ENCODE results near the gene TMEM30A. TPM values are rescaled to one million over a fixed set of nuclear protein-coding genes. Genes with fewer than 3 reads are reported as not detected.

TMEM30A gene
- total RNA-seq, 1 experiment from 2014 or later: 130 TPM

DNA sequence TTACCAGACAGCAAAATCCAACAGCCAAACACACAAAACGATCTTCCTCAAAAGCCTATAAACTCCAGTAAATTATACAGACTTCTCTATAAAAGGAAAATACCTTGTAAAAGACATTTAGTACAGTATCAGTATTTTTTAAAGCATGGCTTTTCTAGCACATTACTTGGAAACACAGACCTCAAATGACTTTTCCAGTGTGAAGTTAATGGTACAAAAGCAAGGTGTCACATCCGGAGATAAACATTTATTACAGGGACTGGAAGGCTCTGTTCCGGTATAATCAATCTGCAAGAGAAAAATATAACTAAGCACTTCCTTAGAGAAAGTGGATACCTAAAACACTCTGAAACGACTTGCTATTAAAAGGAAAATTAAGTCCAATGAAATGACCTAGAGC, 17.1 kb downstream of the TMEM30A start:
- no peak for DNase-seq (ENCODE audit: low read depth, low spot score)
- BruUV-seq (replicated peaks): no TSS peak
- H3K27ac ChIP-seq (ENCODE audit: low read length): peak overlapping the region; percentile 21; the same call in 1 of the 2 replicates
- H3K36me3 ChIP-seq (ENCODE audit: control insufficient read depth, insufficient read depth, low read length): no peaks in the 10 kb centered on the region; the same call in 1 of the 2 replicates
- in situ Hi-C loops (cut with HindIII; ENCODE audit: low pct_unique_long_range_greater_than_20kb, low sequenced_read_pairs) (no loop called here), intact Hi-C loops (cut with micrococcal nuclease; ENCODE audit: unreplicated experiment) (no loop called here)
- ChIA-PET CTCF (interaction anchor here (1.0 to 1.7 kb wide), 3 partner anchors 12 to 279 kb away, joined by 3 to 7 read pairs (median 4); no protein-coding TSS in a partner anchor), POLR2A (no interaction called here)
- peaks cover 13% of the 10 kb centered on the region; the same call in 1 of the 2 replicates for H3K4me1 ChIP-seq (ENCODE audit: control insufficient read depth, insufficient read depth, low read length)
- H3K27me3 ChIP-seq (ENCODE audit: control insufficient read depth, insufficient read depth, low read length): no peaks in the 10 kb centered on the region
- no peaks in the 10 kb centered on the region for H3K9me3 ChIP-seq (ENCODE audit: control insufficient read depth, insufficient read depth, low read depth, low read length)
- TF ChIP-seq, protein P1, sequence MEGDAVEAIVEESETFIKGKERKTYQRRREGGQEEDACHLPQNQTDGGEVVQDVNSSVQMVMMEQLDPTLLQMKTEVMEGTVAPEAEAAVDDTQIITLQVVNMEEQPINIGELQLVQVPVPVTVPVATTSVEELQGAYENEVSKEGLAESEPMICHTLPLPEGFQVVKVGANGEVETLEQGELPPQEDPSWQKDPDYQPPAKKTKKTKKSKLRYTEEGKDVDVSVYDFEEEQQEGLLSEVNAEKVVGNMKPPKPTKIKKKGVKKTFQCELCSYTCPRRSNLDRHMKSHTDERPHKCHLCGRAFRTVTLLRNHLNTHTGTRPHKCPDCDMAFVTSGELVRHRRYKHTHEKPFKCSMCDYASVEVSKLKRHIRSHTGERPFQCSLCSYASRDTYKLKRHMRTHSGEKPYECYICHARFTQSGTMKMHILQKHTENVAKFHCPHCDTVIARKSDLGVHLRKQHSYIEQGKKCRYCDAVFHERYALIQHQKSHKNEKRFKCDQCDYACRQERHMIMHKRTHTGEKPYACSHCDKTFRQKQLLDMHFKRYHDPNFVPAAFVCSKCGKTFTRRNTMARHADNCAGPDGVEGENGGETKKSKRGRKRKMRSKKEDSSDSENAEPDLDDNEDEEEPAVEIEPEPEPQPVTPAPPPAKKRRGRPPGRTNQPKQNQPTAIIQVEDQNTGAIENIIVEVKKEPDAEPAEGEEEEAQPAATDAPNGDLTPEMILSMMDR (IDR thresholded peaks at IDR 0.05): no peak
- TF ChIP-seq POLR2AphosphoS5 (IDR thresholded peaks at IDR 0.05; ENCODE audit: low read depth, low read length): no peak
- ATAC-seq: no peak
- H3K4me3 ChIP-seq (ENCODE audit: low read depth in 2 of 2, low read length in 2 of 2): no peak overlapping the region

DNA sequence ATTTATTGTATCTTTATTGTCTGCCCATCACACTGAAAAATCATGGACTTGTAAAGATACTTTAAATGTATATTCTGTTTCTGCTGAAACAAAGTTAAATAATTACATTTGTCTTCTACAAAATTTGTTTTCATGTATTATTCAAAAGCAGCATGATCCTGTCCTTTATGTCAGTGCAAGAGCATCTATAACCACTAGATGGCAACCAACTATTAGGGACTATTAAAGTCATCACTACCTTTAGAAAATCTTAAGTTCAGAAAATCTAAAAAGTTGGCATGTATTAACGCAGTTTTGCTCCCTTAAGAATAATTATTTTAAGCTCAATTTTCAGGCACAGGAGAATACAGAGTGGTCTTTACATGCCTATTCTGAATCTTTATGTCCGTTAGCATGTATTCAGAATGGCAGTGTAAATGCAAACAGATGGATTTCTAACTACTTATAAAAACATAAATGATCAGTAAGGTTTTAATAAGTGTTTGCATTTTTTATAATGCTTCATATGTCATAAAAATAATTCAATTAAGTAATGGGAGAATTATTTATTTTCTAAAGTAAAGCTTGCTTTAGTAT, 17.8 kb downstream of the TMEM30A start:
- in situ Hi-C loops (cut with HindIII; ENCODE audit: low pct_unique_long_range_greater_than_20kb, low sequenced_read_pairs) (no loop called here), intact Hi-C loops (cut with micrococcal nuclease; ENCODE audit: unreplicated experiment) (no loop called here)
- Histone ChIP-seq H3K27me3 (ENCODE audit: control insufficient read depth, insufficient read depth, low read length) (no peaks in the 10 kb centered on the region), H3K4me3 (ENCODE audit: low read depth in 2 of 2, low read length in 2 of 2) (no peak overlapping the region), H3K4me1 (ENCODE audit: control insufficient read depth, insufficient read depth, low read length) (peaks cover 13% of the 10 kb centered on the region; the same call in 1 of the 2 replicates), H3K36me3 (ENCODE audit: control insufficient read depth, insufficient read depth, low read length) (no peaks in the 10 kb centered on the region; the same call in 1 of the 2 replicates), H3K27ac (ENCODE audit: low read length) (no peak overlapping the region), H3K9me3 (ENCODE audit: control insufficient read depth, insufficient read depth, low read depth, low read length) (no peaks in the 10 kb centered on the region)
- ATAC-seq (peak; percentile 70; the same call in 1 of the 2 replicates), DNase-seq (ENCODE audit: low read depth, low spot score) (no peak)
- CTCF ChIA-PET: interaction anchor here (1.0 to 1.7 kb wide), 2 partner anchors 12 to 280 kb away, joined by 4 to 7 read pairs; no protein-coding TSS in a partner anchor
- TF ChIP-seq, protein P1 (IDR thresholded peaks at IDR 0.05): peak; percentile 78; the same call in 1 of the 2 replicates
- TF ChIP-seq, protein P2, sequence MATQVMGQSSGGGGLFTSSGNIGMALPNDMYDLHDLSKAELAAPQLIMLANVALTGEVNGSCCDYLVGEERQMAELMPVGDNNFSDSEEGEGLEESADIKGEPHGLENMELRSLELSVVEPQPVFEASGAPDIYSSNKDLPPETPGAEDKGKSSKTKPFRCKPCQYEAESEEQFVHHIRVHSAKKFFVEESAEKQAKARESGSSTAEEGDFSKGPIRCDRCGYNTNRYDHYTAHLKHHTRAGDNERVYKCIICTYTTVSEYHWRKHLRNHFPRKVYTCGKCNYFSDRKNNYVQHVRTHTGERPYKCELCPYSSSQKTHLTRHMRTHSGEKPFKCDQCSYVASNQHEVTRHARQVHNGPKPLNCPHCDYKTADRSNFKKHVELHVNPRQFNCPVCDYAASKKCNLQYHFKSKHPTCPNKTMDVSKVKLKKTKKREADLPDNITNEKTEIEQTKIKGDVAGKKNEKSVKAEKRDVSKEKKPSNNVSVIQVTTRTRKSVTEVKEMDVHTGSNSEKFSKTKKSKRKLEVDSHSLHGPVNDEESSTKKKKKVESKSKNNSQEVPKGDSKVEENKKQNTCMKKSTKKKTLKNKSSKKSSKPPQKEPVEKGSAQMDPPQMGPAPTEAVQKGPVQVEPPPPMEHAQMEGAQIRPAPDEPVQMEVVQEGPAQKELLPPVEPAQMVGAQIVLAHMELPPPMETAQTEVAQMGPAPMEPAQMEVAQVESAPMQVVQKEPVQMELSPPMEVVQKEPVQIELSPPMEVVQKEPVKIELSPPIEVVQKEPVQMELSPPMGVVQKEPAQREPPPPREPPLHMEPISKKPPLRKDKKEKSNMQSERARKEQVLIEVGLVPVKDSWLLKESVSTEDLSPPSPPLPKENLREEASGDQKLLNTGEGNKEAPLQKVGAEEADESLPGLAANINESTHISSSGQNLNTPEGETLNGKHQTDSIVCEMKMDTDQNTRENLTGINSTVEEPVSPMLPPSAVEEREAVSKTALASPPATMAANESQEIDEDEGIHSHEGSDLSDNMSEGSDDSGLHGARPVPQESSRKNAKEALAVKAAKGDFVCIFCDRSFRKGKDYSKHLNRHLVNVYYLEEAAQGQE (IDR thresholded peaks at IDR 0.05; ENCODE audit: insufficient read depth in 1 of 2, low read depth in 2 of 2, low read length in 1 of 2): no peak
- POLR2A ChIA-PET: no interaction called here
- no TSS peak for BruUV-seq (replicated peaks)

DNA sequence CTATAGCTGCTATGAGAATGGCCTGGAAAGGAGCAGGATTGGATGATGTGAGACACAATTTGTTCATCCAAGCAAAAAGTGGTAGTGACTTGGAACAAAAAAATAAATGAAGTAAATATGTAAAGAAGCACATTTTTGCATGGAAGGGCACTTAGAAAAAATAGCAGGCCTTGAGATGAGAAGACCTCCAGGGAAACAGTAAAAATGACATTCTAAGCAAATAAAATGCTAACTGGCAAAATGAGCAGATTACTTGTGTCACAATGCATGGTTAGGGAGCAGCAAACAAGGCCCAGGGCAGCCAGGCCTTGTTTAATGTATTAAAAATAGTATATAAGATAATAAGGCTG, 21.2 kb downstream of the TMEM30A start:
- in situ Hi-C loops (cut with HindIII; ENCODE audit: low pct_unique_long_range_greater_than_20kb, low sequenced_read_pairs) (no loop called here), intact Hi-C loops (cut with micrococcal nuclease; ENCODE audit: unreplicated experiment) (no loop called here)
- Histone ChIP-seq H3K9me3 (ENCODE audit: control insufficient read depth, insufficient read depth, low read depth, low read length) (no peaks in the 10 kb centered on the region), H3K4me1 (ENCODE audit: control insufficient read depth, insufficient read depth, low read length) (peaks cover 10% of the 10 kb centered on the region; the same call in 1 of the 2 replicates), H3K27me3 (ENCODE audit: control insufficient read depth, insufficient read depth, low read length) (no peaks in the 10 kb centered on the region), H3K4me3 (ENCODE audit: low read depth in 2 of 2, low read length in 2 of 2) (no peak overlapping the region), H3K27ac (ENCODE audit: low read length) (no peak overlapping the region), H3K36me3 (ENCODE audit: control insufficient read depth, insufficient read depth, low read length) (peaks cover 6% of the 10 kb centered on the region; the same call in 1 of the 2 replicates)
- POLR2A ChIA-PET: no interaction called here
- no TSS peak for BruUV-seq (replicated peaks)
- ATAC-seq (no peak), DNase-seq (ENCODE audit: low read depth, low spot score) (no peak)
- TF ChIP-seq POLR2AphosphoS5 (IDR thresholded peaks at IDR 0.05; ENCODE audit: low read depth, low read length) (no peak), SIN3A (IDR thresholded peaks at IDR 0.05; ENCODE audit: borderline replicate concordance, insufficient read depth, low read depth, low read length) (no peak), TCF7L2 (IDR thresholded peaks at IDR 0.05; ENCODE audit: low read depth, low read length) (no peak)
- TF ChIP-seq, protein P2 (IDR thresholded peaks at IDR 0.05; ENCODE audit: insufficient read depth in 1 of 2, low read depth in 2 of 2, low read length in 1 of 2): no peak
- TF ChIP-seq, protein P1 (IDR thresholded peaks at IDR 0.05): no peak
- CTCF ChIA-PET: no interaction called here
